Measurements from ENCODE around the gene GLIS1.

Gene GLIS1

GRCh38 chr1:53690411-53690810 lies 48.6 kb downstream of the GLIS1 start:
- no peak for DNase-seq

GRCh38 chr1:53689736-53690326 lies 49.1 kb downstream of the GLIS1 start:
- no peak for DNase-seq

- no peak for DNase-seq
Observed at GRCh38 chr1:53689223-53689622, 49.7 kb downstream of the GLIS1 start.

- DNase-seq = no peak
Observed at GRCh38 chr1:53688381-53689102, 50.4 kb downstream of the GLIS1 start.

- no peak for DNase-seq
Observed at GRCh38 chr1:53687901-53688300, 51.1 kb downstream of the GLIS1 start.

GRCh38 chr1:53687426-53687825 lies 51.5 kb downstream of the GLIS1 start:
- DNase-seq = no peak

- DNase-seq = no peak
Observed at GRCh38 chr1:53686965-53687267, 52.0 kb downstream of the GLIS1 start.

- no peak for DNase-seq
Observed at GRCh38 chr1:53686091-53686964, 52.6 kb downstream of the GLIS1 start.

GRCh38 chr1:53685272-53686051 lies 53.5 kb downstream of the GLIS1 start:
- DNase-seq = peak in 1 of 2 donors; percentile 6

- DNase-seq = no peak
Observed at GRCh38 chr1:53684741-53685140, 54.2 kb downstream of the GLIS1 start.

GRCh38 chr1:53683986-53684740 lies 54.8 kb downstream of the GLIS1 start:
- no peak for DNase-seq

- DNase-seq = no peak
Observed at GRCh38 chr1:53682881-53683280, 56.1 kb downstream of the GLIS1 start.

- peak in 1 of 2 donors; percentile 79 for DNase-seq
Observed at GRCh38 chr1:53681977-53682685, 56.8 kb downstream of the GLIS1 start.

GRCh38 chr1:53681351-53681976 lies 57.5 kb downstream of the GLIS1 start:
- DNase-seq = peak in 1 of 2 donors; percentile 79

- DNase-seq = no peak
Observed at GRCh38 chr1:53680868-53681267, 58.1 kb downstream of the GLIS1 start.

GRCh38 chr1:53678938-53679825 lies 59.8 kb downstream of the GLIS1 start:
- DNase-seq = no peak

GRCh38 chr1:53678507-53678906 lies 60.5 kb downstream of the GLIS1 start:
- DNase-seq = no peak

- no peak for DNase-seq
Observed at GRCh38 chr1:53678046-53678445, 60.9 kb downstream of the GLIS1 start.

- no peak for DNase-seq
Observed at GRCh38 chr1:53677486-53677885, 61.5 kb downstream of the GLIS1 start.

- no peak for DNase-seq
Observed at GRCh38 chr1:53672785-53673184, 66.2 kb downstream of the GLIS1 start.

Measured in bone marrow (tissue), 2 donors.